RWPE2 (cell line): Measurements from ENCODE around the gene CCDC91.

Experiments used
- ATAC-seq: fragments of 200-7000 bp; cut with Tn5 transposase; 3 replicates; pipeline ENCODE4 v1.9.1; 2021; ENCODE audit warnings: low read depth
- DNase-seq: peaks from one replicate; pipeline ENCODE4 v3.0.0-alpha.2; 2020; ENCODE audit warnings: low spot score
- H3K27ac ChIP-seq: fragments of 450-650 bp; 2 replicates; pipeline ENCODE4 v1.5.1; 2017; ENCODE audit warnings: mild to moderate bottlenecking; ENCODE audit not compliant: poor library complexity, severe bottlenecking
- H3K27me3 ChIP-seq: fragments of 250-450 bp; sonication (Bioruptor Pico); 2 replicates; pipeline ENCODE4 v1.5.1; 2021; ENCODE audit warnings: mild to moderate bottlenecking, moderate library complexity; ENCODE audit not compliant: insufficient read depth, poor library complexity, severe bottlenecking
- H3K36me3 ChIP-seq: fragments of 250-450 bp; sonication (Bioruptor Pico); 2 replicates; pipeline ENCODE4 v1.5.1; 2020; ENCODE audit warnings: low read depth, mild to moderate bottlenecking, moderate library complexity
- H3K4me1 ChIP-seq: fragments of 250-450 bp; sonication (Bioruptor Pico); 2 replicates; pipeline ENCODE4 v1.5.1; 2021; ENCODE audit warnings: mild to moderate bottlenecking, moderate library complexity; ENCODE audit not compliant: insufficient read depth, poor library complexity, severe bottlenecking
- H3K4me3 ChIP-seq: fragments of 250-450 bp; sonication (Bioruptor Pico); 2 replicates; pipeline ENCODE4 v1.5.1; 2021; ENCODE audit warnings: mild to moderate bottlenecking, moderate library complexity; ENCODE audit not compliant: severe bottlenecking
- H3K9me3 ChIP-seq: fragments of 250-450 bp; sonication (Bioruptor Pico); 2 replicates; pipeline ENCODE4 v1.5.1; 2021; ENCODE audit warnings: mild to moderate bottlenecking, moderate library complexity; ENCODE audit not compliant: severe bottlenecking
- CTCF ChIP-seq: fragments of 450-650 bp; IDR thresholded peaks from one replicate; pipeline ENCODE4 v1.5.1; 2017; ENCODE audit warnings: mild to moderate bottlenecking, moderate library complexity; ENCODE audit not compliant: poor library complexity, severe bottlenecking

The CCDC91 gene

GRCh38 chr12:28415755-28416154 lies 225.5 kb downstream of the CCDC91 start:
- Histone ChIP-seq H3K4me1 (no peaks in the 10 kb centered on the region), H3K9me3 (no peaks in the 10 kb centered on the region), H3K36me3 (no peaks in the 10 kb centered on the region), H3K27ac (no peak overlapping the region), H3K4me3 (no peak overlapping the region), H3K27me3 (no peaks in the 10 kb centered on the region)
- TF ChIP-seq CTCF: no peak
- DNase-seq: no peak
- ATAC-seq: peak; percentile 50; the same call in 2 of the 3 replicates

GRCh38 chr12:28421374-28421773 lies 231.1 kb downstream of the CCDC91 start:
- no peak overlapping the region for H3K27ac ChIP-seq
- ATAC-seq (no peak), DNase-seq (no peak)
- TF ChIP-seq CTCF: no peak
- H3K4me1 ChIP-seq: no peaks in the 10 kb centered on the region
- no peaks in the 10 kb centered on the region for H3K27me3 ChIP-seq
- H3K9me3 ChIP-seq: no peaks in the 10 kb centered on the region
- H3K4me3 ChIP-seq: no peak overlapping the region
- H3K36me3 ChIP-seq: no peaks in the 10 kb centered on the region

GRCh38 chr12:28424965-28425364 lies 234.7 kb downstream of the CCDC91 start:
- TF ChIP-seq CTCF: no peak
- H3K9me3 ChIP-seq: no peaks in the 10 kb centered on the region
- H3K4me3 ChIP-seq: no peak overlapping the region
- no peaks in the 10 kb centered on the region for H3K36me3 ChIP-seq
- H3K4me1 ChIP-seq: no peaks in the 10 kb centered on the region
- H3K27ac ChIP-seq: no peak overlapping the region
- no peak for DNase-seq
- no peaks in the 10 kb centered on the region for H3K27me3 ChIP-seq
- ATAC-seq: no peak

GRCh38 chr12:28425526-28425925 lies 235.3 kb downstream of the CCDC91 start:
- Histone ChIP-seq H3K4me1 (no peaks in the 10 kb centered on the region), H3K27ac (no peak overlapping the region), H3K36me3 (no peaks in the 10 kb centered on the region), H3K4me3 (no peak overlapping the region), H3K9me3 (no peaks in the 10 kb centered on the region), H3K27me3 (no peaks in the 10 kb centered on the region)
- DNase-seq (no peak), ATAC-seq (no peak)
- TF ChIP-seq CTCF: no peak

GRCh38 chr12:28427046-28427445 lies 236.8 kb downstream of the CCDC91 start:
- no peaks in the 10 kb centered on the region for H3K9me3 ChIP-seq
- no peaks in the 10 kb centered on the region for H3K27me3 ChIP-seq
- DNase-seq (no peak), ATAC-seq (no peak)
- TF ChIP-seq CTCF: no peak
- H3K36me3 ChIP-seq: no peaks in the 10 kb centered on the region
- no peak overlapping the region for H3K4me3 ChIP-seq
- no peak overlapping the region for H3K27ac ChIP-seq
- no peaks in the 10 kb centered on the region for H3K4me1 ChIP-seq
